ENCODE data around the gene AKNA. TPM values are rescaled to one million over a fixed set of nuclear protein-coding genes. Genes with fewer than 3 reads are reported as not detected.

Gene AKNA
- total and polyA plus RNA-seq, 2 of the 8 experiments (the other 6 are each of a cell fraction or from before 2014, with no cell fraction given), result 21.0 to 27.4 TPM

DNA sequence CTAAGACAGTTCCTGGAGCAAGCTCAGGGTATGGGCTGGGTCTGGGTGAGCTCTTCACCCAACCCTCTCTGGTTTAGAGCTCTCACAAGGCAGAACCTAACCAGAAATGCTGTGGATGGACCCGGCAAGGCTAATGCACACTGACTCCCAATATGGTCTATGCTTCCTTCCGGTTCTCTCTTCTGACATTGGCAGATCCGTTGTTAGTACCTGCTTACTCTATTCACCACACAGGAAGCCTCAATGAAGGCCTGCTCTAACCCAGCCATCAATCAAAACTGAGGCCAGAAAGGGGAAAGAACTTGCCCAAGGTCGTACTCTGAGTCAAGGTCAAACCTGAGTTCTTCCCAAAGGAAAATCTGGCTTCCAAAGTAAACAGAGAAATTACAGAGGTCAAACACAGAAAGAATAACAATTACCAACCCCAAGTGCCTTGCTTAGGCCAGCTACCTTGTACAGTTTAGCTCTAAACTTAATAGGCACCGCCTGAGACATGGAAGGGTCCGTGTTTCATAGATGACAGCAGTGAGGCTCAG is 46.0 kb upstream of the AKNA start:
- CTCF ChIA-PET (ENCODE audit: partially characterized antibody), result interaction anchor here (0.6 to 22.5 kb wide), 26 partner anchors 12 to 471 kb away, joined by 3 to 271 read pairs (median 10); partner anchors contain the start of genes TEX53 and WHRN
- 54% methylated on average over 6 of the region's 6 CpGs; no CpG with 5 or more reads in 1 of the 2 experiments for WGBS, 2 experiments (ENCODE audit: extremely low coverage in 1 of 2, insufficient coverage in 1 of 2, insufficient read length in 1 of 2, insufficient replicate concordance in 2 of 2, low coverage in 1 of 2, low lambda C conversion rate in 2 of 2, missing lambda C conversion rate in 1 of 2)

More for the DNA sequence above, 46.0 kb upstream of the AKNA start:
- no peaks in the 10 kb centered on the region for H3K27me3 ChIP-seq (replicated peaks in 1 of 4; ENCODE audit: control insufficient read depth in 3 of 4, extremely low read depth in 1 of 4, insufficient read depth in 3 of 4, low read length in 3 of 4)
- H3K4ac ChIP-seq (replicated peaks; ENCODE audit: insufficient read length, low read depth, low read length), result no peak overlapping the region
- no peak overlapping the region for H2BK12ac ChIP-seq (ENCODE audit: low read depth, low read length)
- peaks cover 0 to 1% of the 10 kb centered on the region in 2 experiments for H4K20me1 ChIP-seq (replicated peaks in 1 of 2; ENCODE audit: control insufficient read depth in 1 of 2, insufficient read depth in 2 of 2, low read length in 2 of 2)
- H3K27ac ChIP-seq (ENCODE audit: low read depth, low read length), result no peak overlapping the region
- DNase-seq (ENCODE audit: low read depth in 1 of 2, low spot score in 2 of 2) (no peak), FAIRE-seq (no peak)
- POLR2A ChIA-PET (ENCODE audit: partially characterized antibody), result interaction anchor here (0.7 to 2.1 kb wide), 3 partner anchors 16 to 220 kb away, joined by 3 to 7 read pairs (median 3); no protein-coding TSS in a partner anchor
- no peaks in the 10 kb centered on the region for H3K23me2 ChIP-seq (ENCODE audit: low read depth, low read length)
- no peak overlapping the region for H3K4me3 ChIP-seq (ENCODE audit: extremely low read depth in 1 of 4, insufficient read depth in 2 of 4, low read depth in 3 of 4, low read length in 4 of 4)
- no peaks in the 10 kb centered on the region for H3K79me2 ChIP-seq (ENCODE audit: control insufficient read depth in 1 of 2, insufficient read depth in 2 of 2, low read length in 2 of 2)
- H3K14ac ChIP-seq (ENCODE audit: insufficient read length), result no peak overlapping the region
- H3K4me2 ChIP-seq (ENCODE audit: insufficient read depth in 1 of 2, low read depth in 2 of 2, low read length in 2 of 2), result no peak overlapping the region
- no peaks in the 10 kb centered on the region for H3K36me3 ChIP-seq (ENCODE audit: control insufficient read depth in 2 of 4, insufficient read depth in 4 of 4, low read length in 3 of 4)
- no peak overlapping the region for H3K56ac ChIP-seq (replicated peaks; ENCODE audit: insufficient read length, low read depth, low read length)
- H3K9me3 ChIP-seq (ENCODE audit: insufficient read depth in 2 of 2, low read depth in 1 of 2, low read length in 1 of 2), result no peaks in the 10 kb centered on the region
- peaks cover 0 to 6% (median 0%) of the 10 kb centered on the region in 4 experiments; a peak in 3 of 7 replicates for H3K4me1 ChIP-seq (replicated peaks in 1 of 4; ENCODE audit: control insufficient read depth in 3 of 4, insufficient read depth in 4 of 4, low read length in 3 of 4)
- H2BK20ac ChIP-seq (ENCODE audit: low read length), result no peak overlapping the region
- no peaks in the 10 kb centered on the region for H3K79me1 ChIP-seq (ENCODE audit: low read depth, low read length)
- no peak overlapping the region for H3K23ac ChIP-seq (ENCODE audit: insufficient read length)
- TF ChIP-seq, protein P1, sequence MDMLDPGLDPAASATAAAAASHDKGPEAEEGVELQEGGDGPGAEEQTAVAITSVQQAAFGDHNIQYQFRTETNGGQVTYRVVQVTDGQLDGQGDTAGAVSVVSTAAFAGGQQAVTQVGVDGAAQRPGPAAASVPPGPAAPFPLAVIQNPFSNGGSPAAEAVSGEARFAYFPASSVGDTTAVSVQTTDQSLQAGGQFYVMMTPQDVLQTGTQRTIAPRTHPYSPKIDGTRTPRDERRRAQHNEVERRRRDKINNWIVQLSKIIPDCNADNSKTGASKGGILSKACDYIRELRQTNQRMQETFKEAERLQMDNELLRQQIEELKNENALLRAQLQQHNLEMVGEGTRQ (IDR thresholded peaks at IDR 0.05; ENCODE audit: low read length), result no peak
- TF ChIP-seq JUND (IDR thresholded peaks at IDR 0.05; ENCODE audit: low read length) (no peak), HDAC2 (IDR thresholded peaks at IDR 0.05; ENCODE audit: borderline replicate concordance in 1 of 2, low read depth in 2 of 2, low read length in 2 of 2) (no peak), TBP (IDR thresholded peaks at IDR 0.05; ENCODE audit: low read depth, low read length) (no peak), POLR2A (IDR thresholded peaks at IDR 0.05; ENCODE audit: control extremely low read depth in 1 of 2, low read depth in 2 of 2, low read length in 2 of 2) (no peak), RFX5 (IDR thresholded peaks at IDR 0.05; ENCODE audit: borderline replicate concordance, low read depth, low read length) (no peak)
- no peak overlapping the region for H3K18ac ChIP-seq (ENCODE audit: extremely low read depth, low read length)
- H2AFZ ChIP-seq (ENCODE audit: low read length), result no peak overlapping the region
- no peak overlapping the region for H2BK120ac ChIP-seq (replicated peaks; ENCODE audit: low read depth, low read length)
- H4K8ac ChIP-seq (ENCODE audit: extremely low read depth, insufficient read depth, low read length), result no peak overlapping the region; the same call in 1 of the 2 replicates
- no peak overlapping the region for H4K91ac ChIP-seq (replicated peaks; ENCODE audit: insufficient read length, low read length)
- H2BK15ac ChIP-seq (ENCODE audit: low read length), result no peak overlapping the region
- H3K9ac ChIP-seq (replicated peaks in 1 of 4; ENCODE audit: extremely low read depth in 1 of 4, low read depth in 3 of 4, low read length in 3 of 4), result no peak overlapping the region
- no peak overlapping the region for H4K5ac ChIP-seq (ENCODE audit: insufficient read length, low read depth, low read length)
- H2BK5ac ChIP-seq (ENCODE audit: low read depth, low read length), result no peak overlapping the region
- H2AK5ac ChIP-seq (ENCODE audit: low read depth, low read length), result no peak overlapping the region
